Activated CD4-positive, alpha-beta memory T cell treated with anti-CD3 and anti-CD28 coated beads for 36 hours (primary cell): ENCODE measurements around the gene FBN1. TPM values are rescaled to one million over a fixed set of nuclear protein-coding genes. Genes with fewer than 3 reads are reported as not detected.

Experiments used
- CTCF ChIA-PET: fragments of 350-600 bp; sonication (Branson Sonifier 250); formaldehyde crosslinking; loops from one replicate; lab custom pipeline; 2021; ENCODE audit warnings: antibody characterized with exemption, inconsistent platforms; lab: Charles Lee
- POLR2A ChIA-PET: fragments of 350-600 bp; sonication (Branson Sonifier 250); formaldehyde crosslinking; loops from one replicate; lab custom pipeline; 2021; ENCODE audit warnings: antibody characterized with exemption; lab: Charles Lee
- DNase-seq: peaks from one replicate; pipeline ENCODE4 v3.0.0-alpha.2; 2020
- H3K27ac Mint-ChIP-seq: one replicate; pipeline ENCODE4 v1.8.0; 2021; ENCODE audit warnings: mixed read lengths
- H3K27me3 Mint-ChIP-seq: one replicate; pipeline ENCODE4 v1.8.0; 2021; ENCODE audit warnings: mixed read lengths
- H3K36me3 Mint-ChIP-seq: one replicate; pipeline ENCODE4 v1.8.0; 2021; ENCODE audit warnings: mixed read lengths
- H3K4me1 Mint-ChIP-seq: one replicate; pipeline ENCODE4 v1.8.0; 2021; ENCODE audit warnings: low read depth, mixed read lengths
- H3K4me3 Mint-ChIP-seq: one replicate; pipeline ENCODE4 v1.8.0; 2021; ENCODE audit warnings: mild to moderate bottlenecking, mixed read lengths
- H3K9me3 Mint-ChIP-seq: one replicate; pipeline ENCODE4 v1.8.0; 2021; ENCODE audit warnings: mixed read lengths
- intact Hi-C: fragments of 100-400 bp; cut with micrococcal nuclease; formaldehyde crosslinking; loops from one replicate; pipeline ENCODE4 v1.15.1; 2023
- total RNA-seq, 2 experiments: library from RNA; stranded (reverse); gene quantifications; one replicate each; pipeline ENCODE4 v1.2.3, GENCODE V29; 2021

The FBN1 gene
- total RNA-seq, 2 experiments from 2014 or later, result 0.34 to 0.52 TPM

GRCh38 chr15:48584090-48584811 lies 61.3 kb downstream of the FBN1 start:
- H3K9me3 Mint-ChIP-seq, result no peaks in the 10 kb centered on the region
- no peaks in the 10 kb centered on the region for H3K27me3 Mint-ChIP-seq
- no peak overlapping the region for H3K27ac Mint-ChIP-seq
- no peak for DNase-seq
- intact Hi-C loops, result no loop called here
- no peaks in the 10 kb centered on the region for H3K4me1 Mint-ChIP-seq
- no peak overlapping the region for H3K4me3 Mint-ChIP-seq
- POLR2A ChIA-PET, result no interaction called here
- H3K36me3 Mint-ChIP-seq, result no peaks in the 10 kb centered on the region
- CTCF ChIA-PET, result no interaction called here

GRCh38 chr15:48582452-48583247 lies 62.9 kb downstream of the FBN1 start:
- Mint-ChIP-seq H3K9me3 (no peaks in the 10 kb centered on the region), H3K36me3 (no peaks in the 10 kb centered on the region), H3K27ac (no peak overlapping the region), H3K27me3 (no peaks in the 10 kb centered on the region), H3K4me3 (no peak overlapping the region), H3K4me1 (no peaks in the 10 kb centered on the region)
- CTCF ChIA-PET, result no interaction called here
- no peak for DNase-seq
- POLR2A ChIA-PET, result no interaction called here
- intact Hi-C loops, result no loop called here

- no peaks in the 10 kb centered on the region for H3K4me1 Mint-ChIP-seq
- intact Hi-C loops, result no loop called here
- CTCF ChIA-PET, result no interaction called here
- no peaks in the 10 kb centered on the region for H3K36me3 Mint-ChIP-seq
- POLR2A ChIA-PET, result no interaction called here
- no peak overlapping the region for H3K27ac Mint-ChIP-seq
- H3K9me3 Mint-ChIP-seq, result no peaks in the 10 kb centered on the region
- H3K4me3 Mint-ChIP-seq, result no peak overlapping the region
- no peaks in the 10 kb centered on the region for H3K27me3 Mint-ChIP-seq
- DNase-seq, result no peak
Observed at GRCh38 chr15:48581219-48581618, 64.3 kb downstream of the FBN1 start.

- intact Hi-C loops, result no loop called here
- no peaks in the 10 kb centered on the region for H3K9me3 Mint-ChIP-seq
- H3K27ac Mint-ChIP-seq, result no peak overlapping the region
- no peak for DNase-seq
- ChIA-PET POLR2A (no interaction called here), CTCF (no interaction called here)
- H3K36me3 Mint-ChIP-seq, result no peaks in the 10 kb centered on the region
- no peaks in the 10 kb centered on the region for H3K4me1 Mint-ChIP-seq
- H3K27me3 Mint-ChIP-seq, result no peaks in the 10 kb centered on the region
- H3K4me3 Mint-ChIP-seq, result no peak overlapping the region
Observed at GRCh38 chr15:48580736-48581135, 64.8 kb downstream of the FBN1 start.

- CTCF ChIA-PET, result no interaction called here
- Mint-ChIP-seq H3K4me3 (no peak overlapping the region), H3K27me3 (no peaks in the 10 kb centered on the region), H3K4me1 (no peaks in the 10 kb centered on the region), H3K36me3 (no peaks in the 10 kb centered on the region), H3K9me3 (no peaks in the 10 kb centered on the region), H3K27ac (no peak overlapping the region)
- POLR2A ChIA-PET, result no interaction called here
- intact Hi-C loops, result no loop called here
- DNase-seq, result no peak
Observed at GRCh38 chr15:48579945-48580671, 65.4 kb downstream of the FBN1 start.

- intact Hi-C loops, result no loop called here
- ChIA-PET CTCF (no interaction called here), POLR2A (no interaction called here)
- H3K36me3 Mint-ChIP-seq, result no peaks in the 10 kb centered on the region
- H3K4me1 Mint-ChIP-seq, result no peaks in the 10 kb centered on the region
- H3K27ac Mint-ChIP-seq, result no peak overlapping the region
- H3K9me3 Mint-ChIP-seq, result no peaks in the 10 kb centered on the region
- DNase-seq, result no peak
- H3K27me3 Mint-ChIP-seq, result no peaks in the 10 kb centered on the region
- no peak overlapping the region for H3K4me3 Mint-ChIP-seq
Observed at GRCh38 chr15:48578965-48579364, 66.5 kb downstream of the FBN1 start.

GRCh38 chr15:48577469-48577868 lies 68.0 kb downstream of the FBN1 start:
- Mint-ChIP-seq H3K27me3 (no peaks in the 10 kb centered on the region), H3K27ac (no peak overlapping the region), H3K36me3 (no peaks in the 10 kb centered on the region), H3K4me3 (no peak overlapping the region), H3K9me3 (no peaks in the 10 kb centered on the region), H3K4me1 (no peaks in the 10 kb centered on the region)
- no peak for DNase-seq
- intact Hi-C loops, result no loop called here
- ChIA-PET POLR2A (no interaction called here), CTCF (no interaction called here)

GRCh38 chr15:48574187-48574586 lies 71.3 kb downstream of the FBN1 start:
- intact Hi-C loops, result no loop called here
- ChIA-PET CTCF (no interaction called here), POLR2A (no interaction called here)
- Mint-ChIP-seq H3K27me3 (no peaks in the 10 kb centered on the region), H3K27ac (no peak overlapping the region), H3K36me3 (no peaks in the 10 kb centered on the region), H3K4me1 (no peaks in the 10 kb centered on the region), H3K4me3 (no peak overlapping the region), H3K9me3 (no peaks in the 10 kb centered on the region)
- no peak for DNase-seq

GRCh38 chr15:48573780-48574179 lies 71.7 kb downstream of the FBN1 start:
- intact Hi-C loops, result no loop called here
- Mint-ChIP-seq H3K4me1 (no peaks in the 10 kb centered on the region), H3K36me3 (no peaks in the 10 kb centered on the region)

GRCh38 chr15:48572823-48573222 lies 72.7 kb downstream of the FBN1 start:
- POLR2A ChIA-PET, result no interaction called here
- Mint-ChIP-seq H3K36me3 (no peaks in the 10 kb centered on the region), H3K4me3 (no peak overlapping the region), H3K27ac (no peak overlapping the region), H3K9me3 (no peaks in the 10 kb centered on the region), H3K4me1 (no peaks in the 10 kb centered on the region), H3K27me3 (no peaks in the 10 kb centered on the region)
- intact Hi-C loops, result no loop called here
- CTCF ChIA-PET, result no interaction called here
- no peak for DNase-seq

More at GRCh38 chr15:48573780-48574179, 71.7 kb downstream of the FBN1 start:
- Mint-ChIP-seq H3K27ac (no peak overlapping the region), H3K9me3 (no peaks in the 10 kb centered on the region), H3K27me3 (no peaks in the 10 kb centered on the region), H3K4me3 (no peak overlapping the region)
- CTCF ChIA-PET, result no interaction called here
- DNase-seq, result no peak
- POLR2A ChIA-PET, result no interaction called here

GRCh38 chr15:48571510-48571909 lies 74.0 kb downstream of the FBN1 start:
- H3K27me3 Mint-ChIP-seq, result no peaks in the 10 kb centered on the region
- DNase-seq, result no peak
- H3K9me3 Mint-ChIP-seq, result no peaks in the 10 kb centered on the region
- no peaks in the 10 kb centered on the region for H3K36me3 Mint-ChIP-seq
- intact Hi-C loops, result no loop called here
- ChIA-PET CTCF (no interaction called here), POLR2A (no interaction called here)
- H3K27ac Mint-ChIP-seq, result no peak overlapping the region
- no peaks in the 10 kb centered on the region for H3K4me1 Mint-ChIP-seq
- no peak overlapping the region for H3K4me3 Mint-ChIP-seq

- CTCF ChIA-PET, result no interaction called here
- no peaks in the 10 kb centered on the region for H3K27me3 Mint-ChIP-seq
Observed at GRCh38 chr15:48570822-48571221, 74.7 kb downstream of the FBN1 start.

More at GRCh38 chr15:48570822-48571221, 74.7 kb downstream of the FBN1 start:
- Mint-ChIP-seq H3K4me3 (no peak overlapping the region), H3K36me3 (no peaks in the 10 kb centered on the region), H3K9me3 (no peaks in the 10 kb centered on the region), H3K4me1 (no peaks in the 10 kb centered on the region), H3K27ac (no peak overlapping the region)
- DNase-seq, result no peak
- POLR2A ChIA-PET, result no interaction called here
- intact Hi-C loops, result no loop called here
